Uterus (tissue), 2 donors: ENCODE measurements around the gene AUTS2.

Experiments
- POLR2A ChIP-seq, 2 donors: fragments of 450-650 bp; IDR thresholded peaks; one replicate each; pipeline ENCODE4 v1.6.1; 2016; ENCODE audit warnings: antibody characterized with exemption in 2 of 2, mild to moderate bottlenecking in 1 of 2, moderate library complexity in 1 of 2
- TF ChIP-seq, protein P1 (sequence below), 4 experiments: fragments of 200-600 bp in 2 of 4; fragments of 450-650 bp in 2 of 4; sonication (generic) in 2 of 4; IDR thresholded peaks; one replicate each; pipeline ENCODE4 v1.5.1; 2016 to 2019; ENCODE audit warnings: antibody characterized with exemption in 4 of 4, mild to moderate bottlenecking in 2 of 4, moderate library complexity in 1 of 4

DNA sequence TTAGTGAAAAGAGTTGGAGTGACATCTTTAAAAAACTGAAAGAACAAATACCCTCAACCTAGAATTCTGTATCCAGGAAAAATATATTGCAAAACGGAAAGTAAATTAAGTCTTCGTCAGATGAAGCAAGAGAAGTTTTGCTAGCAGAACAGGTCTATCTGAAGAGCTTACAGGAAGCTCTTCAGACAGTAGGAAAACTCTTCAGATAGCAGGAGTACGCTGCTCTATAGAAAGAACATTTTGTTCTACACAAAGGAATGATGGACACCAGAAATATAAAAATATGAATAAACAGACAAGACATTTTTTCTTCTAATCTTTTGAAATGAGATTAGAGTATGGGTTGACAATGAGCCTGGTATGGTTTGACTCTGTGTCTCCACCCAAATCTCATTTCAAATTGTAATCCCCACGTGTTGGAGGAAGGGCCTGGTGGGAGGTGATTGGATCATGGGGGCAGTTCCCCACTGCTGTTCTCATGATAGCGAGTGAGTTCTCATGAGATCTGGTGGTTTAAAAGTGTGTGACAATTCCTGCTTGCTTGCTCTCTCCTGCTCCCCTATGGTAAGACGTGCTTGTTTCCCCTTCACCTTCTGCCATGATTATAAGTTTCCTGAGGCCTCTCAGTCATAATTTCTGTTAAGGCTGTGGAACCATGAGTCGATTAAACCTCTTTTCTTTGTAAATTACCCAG, 567.3 kb downstream of the AUTS2 start:
- TF ChIP-seq, protein P1, sequence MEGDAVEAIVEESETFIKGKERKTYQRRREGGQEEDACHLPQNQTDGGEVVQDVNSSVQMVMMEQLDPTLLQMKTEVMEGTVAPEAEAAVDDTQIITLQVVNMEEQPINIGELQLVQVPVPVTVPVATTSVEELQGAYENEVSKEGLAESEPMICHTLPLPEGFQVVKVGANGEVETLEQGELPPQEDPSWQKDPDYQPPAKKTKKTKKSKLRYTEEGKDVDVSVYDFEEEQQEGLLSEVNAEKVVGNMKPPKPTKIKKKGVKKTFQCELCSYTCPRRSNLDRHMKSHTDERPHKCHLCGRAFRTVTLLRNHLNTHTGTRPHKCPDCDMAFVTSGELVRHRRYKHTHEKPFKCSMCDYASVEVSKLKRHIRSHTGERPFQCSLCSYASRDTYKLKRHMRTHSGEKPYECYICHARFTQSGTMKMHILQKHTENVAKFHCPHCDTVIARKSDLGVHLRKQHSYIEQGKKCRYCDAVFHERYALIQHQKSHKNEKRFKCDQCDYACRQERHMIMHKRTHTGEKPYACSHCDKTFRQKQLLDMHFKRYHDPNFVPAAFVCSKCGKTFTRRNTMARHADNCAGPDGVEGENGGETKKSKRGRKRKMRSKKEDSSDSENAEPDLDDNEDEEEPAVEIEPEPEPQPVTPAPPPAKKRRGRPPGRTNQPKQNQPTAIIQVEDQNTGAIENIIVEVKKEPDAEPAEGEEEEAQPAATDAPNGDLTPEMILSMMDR (IDR thresholded peaks at IDR 0.05): no peak
- no peak for TF ChIP-seq POLR2A (IDR thresholded peaks at IDR 0.05)
